ENCODE measurements around the gene LRCH2.
A peak's percentile ranks its signal among the peaks of the same experiment; 100 is the strongest.

Gene LRCH2

GRCh38 chrX:115173181-115173580 lies 60.7 kb downstream of the LRCH2 start:
- no peak overlapping the region for H3K4me3 ChIP-seq (ENCODE audit: low read depth, low read length)
- ChIA-PET CTCF (no interaction called here), POLR2A (no interaction called here)
- no peak for TF ChIP-seq CTCF (IDR thresholded peaks at IDR 0.05; ENCODE audit: insufficient read depth, low read length, missing control alignments)
- no peak for DNase-seq (ENCODE audit: low read depth, low spot score)

GRCh38 chrX:115147220-115147619 lies 86.7 kb downstream of the LRCH2 start:
- CTCF ChIA-PET: interaction anchor here (0.7 to 1.5 kb wide), 7 partner anchors 13 to 536 kb away, joined by 3 to 16 read pairs (median 4); no protein-coding TSS in a partner anchor
- peak; percentile 20 for TF ChIP-seq CTCF (IDR thresholded peaks at IDR 0.05; ENCODE audit: insufficient read depth, low read length, missing control alignments)
- H3K4me3 ChIP-seq (ENCODE audit: low read depth, low read length): no peak overlapping the region
- no peak for DNase-seq (ENCODE audit: low read depth, low spot score)
- POLR2A ChIA-PET: no interaction called here

GRCh38 chrX:115142057-115142456 lies 91.8 kb downstream of the LRCH2 start:
- H3K4me3 ChIP-seq (ENCODE audit: low read depth, low read length): no peak overlapping the region
- TF ChIP-seq CTCF (IDR thresholded peaks at IDR 0.05; ENCODE audit: insufficient read depth, low read length, missing control alignments): no peak
- no peak for DNase-seq (ENCODE audit: low read depth, low spot score)
- CTCF ChIA-PET: no interaction called here
- POLR2A ChIA-PET: no interaction called here

- CTCF ChIA-PET: no interaction called here
- DNase-seq (ENCODE audit: low read depth, low spot score): no peak
- no peak overlapping the region for H3K4me3 ChIP-seq (ENCODE audit: low read depth, low read length)
- no peak for TF ChIP-seq CTCF (IDR thresholded peaks at IDR 0.05; ENCODE audit: insufficient read depth, low read length, missing control alignments)
- POLR2A ChIA-PET: no interaction called here
Measured at GRCh38 chrX:115138040-115138439, 95.9 kb downstream of the LRCH2 start.

GRCh38 chrX:115134382-115134781 lies 99.5 kb downstream of the LRCH2 start:
- ChIA-PET CTCF (interaction anchor here (1.0 kb wide), 1 partner anchor 13 kb away, joined by 3 read pairs; no protein-coding TSS in a partner anchor), POLR2A (no interaction called here)
- TF ChIP-seq CTCF (IDR thresholded peaks at IDR 0.05; ENCODE audit: insufficient read depth, low read length, missing control alignments): no peak
- no peak overlapping the region for H3K4me3 ChIP-seq (ENCODE audit: low read depth, low read length)
- no peak for DNase-seq (ENCODE audit: low read depth, low spot score)

GRCh38 chrX:115112411-115112810 lies 121.5 kb downstream of the LRCH2 start:
- no peak overlapping the region for H3K4me3 ChIP-seq (ENCODE audit: low read depth, low read length)
- no peak for DNase-seq (ENCODE audit: low read depth, low spot score)
- CTCF ChIA-PET: no interaction called here
- POLR2A ChIA-PET: no interaction called here
- TF ChIP-seq CTCF (IDR thresholded peaks at IDR 0.05; ENCODE audit: insufficient read depth, low read length, missing control alignments): no peak

Measured in AG04449 (cell line).